ENCODE results near the gene APOL3. TPM values are rescaled to one million over a fixed set of nuclear protein-coding genes. Genes with fewer than 3 reads are reported as not detected.

The APOL3 gene
- polyA plus RNA-seq, 1 of the 3 experiments (the other 2 are of a cell fraction), result 1.1 TPM

GRCh38 chr22:36107436-36107835 lies 53.1 kb downstream of the APOL3 start:
- Histone ChIP-seq H3K27ac (ENCODE audit: low read depth in 2 of 2, low read length in 1 of 2) (no peak overlapping the region), H3F3A (replicated peaks; ENCODE audit: insufficient read depth) (no peaks in the 10 kb centered on the region), H3K9ac (no peak overlapping the region), H3K9me3 (no peaks in the 10 kb centered on the region), H3K9me2 (no peaks in the 10 kb centered on the region), H3K4me2 (no peak overlapping the region), H3K27me3 (ENCODE audit: insufficient read depth) (no peaks in the 10 kb centered on the region), H3K79me2 (ENCODE audit: insufficient read depth) (no peaks in the 10 kb centered on the region), H3K4me1 (ENCODE audit: control insufficient read depth in 1 of 2, insufficient read depth in 2 of 2, low read depth in 1 of 2, low read length in 1 of 2) (peaks cover 0 to 7% of the 10 kb centered on the region in 2 experiments; a peak in 1 of 4 replicates), H3K36me3 (replicated peaks in 1 of 2; ENCODE audit: control insufficient read depth in 1 of 2, insufficient read depth in 2 of 2, low read length in 1 of 2) (no peaks in the 10 kb centered on the region), H3K4me3 (ENCODE audit: low read depth in 2 of 2, low read length in 1 of 2) (no peak overlapping the region), H2AFZ (ENCODE audit: low read depth) (no peak overlapping the region), H4K20me1 (ENCODE audit: insufficient read depth) (no peaks in the 10 kb centered on the region)
- no peak for DNase-seq
- no peak for TF ChIP-seq REST (IDR thresholded peaks at IDR 0.05; ENCODE audit: low read depth, low read length)
- no peak for TF ChIP-seq SIN3A (IDR thresholded peaks at IDR 0.05; ENCODE audit: borderline replicate concordance, low read depth, low read length)
- TF ChIP-seq RCOR1 (IDR thresholded peaks at IDR 0.05; ENCODE audit: low read length), result no peak
- no peak for TF ChIP-seq CTCF (IDR thresholded peaks at IDR 0.05)
- TF ChIP-seq YY1 (IDR thresholded peaks at IDR 0.05; ENCODE audit: low read depth), result no peak
- WGBS (ENCODE audit: low lambda C conversion rate), result 84% methylated on average over 8 of the region's 8 CpGs
- POLR2A ChIA-PET, result no interaction called here
- CTCF ChIA-PET, result no interaction called here

GRCh38 chr22:36106910-36107309 lies 53.6 kb downstream of the APOL3 start:
- H3K4me3 ChIP-seq (ENCODE audit: low read depth in 2 of 2, low read length in 1 of 2), result no peak overlapping the region
- POLR2A ChIA-PET, result no interaction called here
- 80% methylated on average over 2 of the region's 2 CpGs for WGBS (ENCODE audit: low lambda C conversion rate)
- no peak for TF ChIP-seq USF1 (IDR thresholded peaks at IDR 0.05; ENCODE audit: borderline replicate concordance, low read depth)
- no peak for TF ChIP-seq FOXJ3 (CRISPR knock-in tag; IDR thresholded peaks at IDR 0.05)
- no peak for TF ChIP-seq RCOR1 (IDR thresholded peaks at IDR 0.05; ENCODE audit: low read length)
- no peak for TF ChIP-seq REST (IDR thresholded peaks at IDR 0.05; ENCODE audit: low read depth, low read length)
- TF ChIP-seq NRF1 (IDR thresholded peaks at IDR 0.05; ENCODE audit: low read depth, low read length), result no peak
- no peak for TF ChIP-seq TEAD4 (IDR thresholded peaks at IDR 0.05; ENCODE audit: borderline replicate concordance, insufficient read depth)
- no peak for TF ChIP-seq GABPA (IDR thresholded peaks at IDR 0.05; ENCODE audit: low read depth)
- TF ChIP-seq MXI1 (IDR thresholded peaks at IDR 0.05; ENCODE audit: low read depth, low read length), result no peak
- H3K9ac ChIP-seq, result no peak overlapping the region
- H4K20me1 ChIP-seq (ENCODE audit: insufficient read depth), result no peaks in the 10 kb centered on the region
- H3K4me1 ChIP-seq (ENCODE audit: control insufficient read depth in 1 of 2, insufficient read depth in 2 of 2, low read depth in 1 of 2, low read length in 1 of 2), result peaks cover 0 to 7% of the 10 kb centered on the region in 2 experiments; a peak in 1 of 4 replicates
- CTCF ChIA-PET, result no interaction called here
- H3K9me2 ChIP-seq, result no peaks in the 10 kb centered on the region
- no peak for DNase-seq
- H3K36me3 ChIP-seq (replicated peaks in 1 of 2; ENCODE audit: control insufficient read depth in 1 of 2, insufficient read depth in 2 of 2, low read length in 1 of 2), result no peaks in the 10 kb centered on the region
- H3K27me3 ChIP-seq (ENCODE audit: insufficient read depth), result no peaks in the 10 kb centered on the region
- no peaks in the 10 kb centered on the region for H3F3A ChIP-seq (replicated peaks; ENCODE audit: insufficient read depth)
- H3K4me2 ChIP-seq, result no peak overlapping the region
- H3K27ac ChIP-seq (ENCODE audit: low read depth in 2 of 2, low read length in 1 of 2), result no peak overlapping the region
- H3K79me2 ChIP-seq (ENCODE audit: insufficient read depth), result no peaks in the 10 kb centered on the region
- H3K9me3 ChIP-seq, result no peaks in the 10 kb centered on the region
- H2AFZ ChIP-seq (ENCODE audit: low read depth), result no peak overlapping the region

All from SK-N-SH (cell line).